PC-9 (cell line): ENCODE measurements around the gene FAM149A. TPM values are rescaled to one million over a fixed set of nuclear protein-coding genes. Genes with fewer than 3 reads are reported as not detected.

Experiments used
- BruUV-seq: library from RNA; stranded (reverse); fragments of 400-500 nt; replicated peaks from 2 replicates; lab custom pipeline; 2021; lab: Mats Ljungman, UMichigan
- CTCF ChIA-PET: fragments of 300-600 bp; sonication (Branson Sonifier 250); formaldehyde crosslinking; loops from one replicate; lab custom pipeline; 2022; ENCODE audit warnings: antibody characterized with exemption; lab: Charles Lee
- POLR2A ChIA-PET: fragments of 300-600 bp; sonication (Branson Sonifier 250); formaldehyde crosslinking; loops from one replicate; lab custom pipeline; 2022; ENCODE audit warnings: antibody characterized with exemption; ENCODE audit not compliant: unreplicated experiment; lab: Charles Lee
- DNase-seq, 2 experiments: peaks; one replicate each; pipeline versions ENCODE4 v3.0.0 to v3.0.0-alpha.2; 2015 to 2022; ENCODE audit warnings: mixed read lengths in 1 of 2
- H2AFZ ChIP-seq: fragments of 200-600 bp; sonication (generic); 2 replicates; pipeline ENCODE4 v1.8.1; 2017; ENCODE audit warnings: antibody characterized with exemption
- H3F3A ChIP-seq: fragments of 200-600 bp; sonication (generic); 2 replicates; pipeline ENCODE4 v1.8.1; 2017; ENCODE audit warnings: antibody characterized with exemption, mild to moderate bottlenecking, low read depth; ENCODE audit not compliant: insufficient read depth
- H3K27ac ChIP-seq: fragments of 200-600 bp; sonication (generic); 2 replicates; pipeline ENCODE4 v1.6.1; 2016; ENCODE audit warnings: mixed run types
- H3K27me3 ChIP-seq: fragments of 200-600 bp; sonication (generic); 2 replicates; pipeline ENCODE4 v1.6.1; 2016; ENCODE audit warnings: low read depth, mixed run types; ENCODE audit not compliant: insufficient read depth
- H3K36me3 ChIP-seq: fragments of 200-600 bp; sonication (generic); 2 replicates; pipeline ENCODE4 v1.6.1; 2016; ENCODE audit warnings: low read depth, mixed run types
- H3K4me1 ChIP-seq: fragments of 200-600 bp; sonication (generic); replicated peaks from 2 replicates; pipeline ENCODE4 v1.6.1; 2016; ENCODE audit warnings: mixed run types; ENCODE audit not compliant: insufficient read depth
- H3K4me2 ChIP-seq: fragments of 200-600 bp; sonication (generic); 2 replicates; pipeline ENCODE4 v1.6.1; 2017; ENCODE audit warnings: mixed run types
- H3K4me3 ChIP-seq: fragments of 200-600 bp; sonication (generic); 2 replicates; pipeline ENCODE4 v1.6.1; 2016; ENCODE audit warnings: mixed run types
- H3K79me2 ChIP-seq: fragments of 200-600 bp; sonication (generic); 2 replicates; pipeline ENCODE4 v1.6.1; 2017; ENCODE audit warnings: low read depth, mixed run types
- H3K9me2 ChIP-seq: fragments of 200-600 bp; sonication (generic); 2 replicates; pipeline ENCODE4 v1.8.1; 2017; ENCODE audit warnings: mild to moderate bottlenecking; ENCODE audit not compliant: insufficient read depth
- H3K9me3 ChIP-seq: fragments of 200-600 bp; sonication (generic); 2 replicates; pipeline ENCODE4 v1.8.1; 2016; ENCODE audit warnings: low read depth; ENCODE audit not compliant: insufficient read depth
- H4K20me1 ChIP-seq: fragments of 200-600 bp; sonication (generic); 2 replicates; pipeline ENCODE4 v1.8.1; 2017; ENCODE audit not compliant: insufficient read depth
- CTCF ChIP-seq: fragments of 200-600 bp; sonication (generic); conservative IDR thresholded peaks from 2 replicates; pipeline ENCODE4 v1.6.1; 2017; ENCODE audit warnings: mixed run types, antibody characterized with exemption, mild to moderate bottlenecking, moderate library complexity
- EZH2 ChIP-seq: fragments of 200-600 bp; sonication (generic); IDR thresholded peaks from 2 replicates; pipeline ENCODE4 v1.8.0; 2017; ENCODE audit warnings: antibody characterized with exemption, low read depth
- intact Hi-C: fragments of 100-400 bp; cut with micrococcal nuclease; formaldehyde crosslinking; loops from one replicate; pipeline ENCODE4 v1.10.0; 2022; ENCODE audit not compliant: unreplicated experiment
- total RNA-seq: library from RNA; stranded (reverse); gene quantifications from 2 replicates; pipeline ENCODE4 v1.2.3, GENCODE V29; 2021

The FAM149A gene
- total RNA-seq, 1 experiment from 2014 or later: 0.26 TPM

- CTCF ChIA-PET: interaction anchor here (1.3 kb wide), 1 partner anchor 62 kb away, joined by 4 read pairs; no protein-coding TSS in a partner anchor
- no peak for DNase-seq
These were observed 34.8 kb upstream of the FAM149A start for GRCh38 chr4:186069729-186070128.

GRCh38 chr4:186072516-186072915, 32.0 kb upstream of the FAM149A start:
- no peak for DNase-seq
- Histone ChIP-seq H3F3A (no peaks in the 10 kb centered on the region), H3K79me2 (no peaks in the 10 kb centered on the region), H3K27ac (no peak overlapping the region), H3K9me2 (no peaks in the 10 kb centered on the region), H3K36me3 (no peaks in the 10 kb centered on the region), H2AFZ (no peak overlapping the region), H3K27me3 (no peaks in the 10 kb centered on the region), H3K9me3 (no peaks in the 10 kb centered on the region), H3K4me3 (no peak overlapping the region), H3K4me1 (peaks cover 6% of the 10 kb centered on the region; the same call in 1 of the 2 replicates), H4K20me1 (no peaks in the 10 kb centered on the region), H3K4me2 (no peak overlapping the region)
- CTCF ChIA-PET: no interaction called here
- BruUV-seq: no TSS peak
- TF ChIP-seq EZH2 (no peak), CTCF (no peak)
- intact Hi-C loops: no loop called here
- POLR2A ChIA-PET: no interaction called here

More at GRCh38 chr4:186069729-186070128, 34.8 kb upstream of the FAM149A start:
- peak overlapping the region; percentile 74; the same call in 1 of the 2 replicates for H2AFZ ChIP-seq
- H3K4me3 ChIP-seq: peak overlapping the region; percentile 60; the same call in 1 of the 2 replicates
- H4K20me1 ChIP-seq: no peaks in the 10 kb centered on the region
- TF ChIP-seq CTCF (no peak), EZH2 (no peak)
- no peak overlapping the region for H3K27ac ChIP-seq
- H3K79me2 ChIP-seq: no peaks in the 10 kb centered on the region
- no peaks in the 10 kb centered on the region for H3F3A ChIP-seq
- H3K36me3 ChIP-seq: no peaks in the 10 kb centered on the region
- peaks cover 6% of the 10 kb centered on the region; the same call in 1 of the 2 replicates for H3K4me1 ChIP-seq
- no peaks in the 10 kb centered on the region; the same call in 1 of the 2 replicates for H3K9me2 ChIP-seq
- POLR2A ChIA-PET: no interaction called here
- no peaks in the 10 kb centered on the region for H3K9me3 ChIP-seq
- H3K27me3 ChIP-seq: no peaks in the 10 kb centered on the region
- intact Hi-C loops: loop anchor here (2.0 kb wide), 1 partner anchor 121 kb away; the partner anchor contains the start of gene CYP4V2
- peak overlapping the region; percentile 84 for H3K4me2 ChIP-seq
- BruUV-seq: no TSS peak

DNA sequence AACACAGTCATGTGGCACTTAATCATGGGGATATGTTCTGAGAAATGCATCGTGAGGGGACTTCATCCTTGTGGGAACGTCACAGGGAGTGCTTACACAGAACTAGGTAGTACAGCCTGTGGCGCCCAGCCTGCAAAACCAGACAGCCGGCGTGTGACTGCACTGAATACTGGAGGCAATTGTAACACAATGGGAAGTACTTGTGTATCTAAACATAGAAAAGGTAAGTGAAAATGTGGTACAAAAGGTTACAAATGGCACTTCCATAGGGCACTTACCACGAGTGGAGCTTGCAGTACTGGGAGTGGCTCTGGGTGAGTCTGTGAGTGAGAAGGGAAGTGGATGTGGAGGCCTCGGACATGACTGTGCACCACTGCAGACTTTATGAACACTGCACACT, 30.3 kb upstream of the FAM149A start:
- BruUV-seq: no TSS peak
- H3K27me3 ChIP-seq: no peaks in the 10 kb centered on the region
- no peaks in the 10 kb centered on the region for H3K79me2 ChIP-seq
- H3K4me2 ChIP-seq: no peak overlapping the region
- no peak overlapping the region for H3K4me3 ChIP-seq
- ChIA-PET CTCF (no interaction called here), POLR2A (no interaction called here)
- no peak for DNase-seq
- no peaks in the 10 kb centered on the region for H3K9me2 ChIP-seq
- intact Hi-C loops: no loop called here
- no peaks in the 10 kb centered on the region for H3K9me3 ChIP-seq
- no peaks in the 10 kb centered on the region for H3F3A ChIP-seq
- H3K4me1 ChIP-seq: peaks cover 9% of the 10 kb centered on the region
- no peaks in the 10 kb centered on the region for H3K36me3 ChIP-seq
- H3K27ac ChIP-seq: no peak overlapping the region
- TF ChIP-seq EZH2 (no peak), CTCF (no peak)
- H2AFZ ChIP-seq: no peak overlapping the region
- H4K20me1 ChIP-seq: no peaks in the 10 kb centered on the region
